ENCODE data around the gene TXNRD1. TPM values are rescaled to one million over a fixed set of nuclear protein-coding genes. Genes with fewer than 3 reads are reported as not detected.

The TXNRD1 gene
- total and polyA plus RNA-seq, 8 donors: 8.1 to 29.1 (median 15.9) TPM

DNA sequence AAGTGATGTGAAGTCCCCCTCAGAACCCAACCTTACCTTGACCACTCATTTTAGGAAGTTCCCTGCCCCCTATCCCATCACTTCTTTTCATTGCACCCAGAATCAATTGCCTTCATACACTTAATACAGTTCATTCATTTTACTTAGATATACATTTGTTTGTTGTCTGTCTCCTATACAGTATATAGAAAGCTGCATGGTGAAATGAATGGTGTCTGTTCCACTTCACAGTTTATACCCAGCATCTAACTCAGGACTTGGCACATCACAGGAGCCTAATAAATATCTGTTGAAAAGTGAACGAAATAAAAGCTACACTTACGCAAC lies 38.3 kb upstream of the TXNRD1 start:
- Histone ChIP-seq H3K9me3 (no peaks in the 10 kb centered on the region), H3K27ac (peak overlapping the region in 1 of 4 donors; percentile 34), H3K4me1 (peaks cover 0 to 15% (median 0%) of the 10 kb centered on the region in 3 donors), H3K4me3 (no peak overlapping the region), H3K36me3 (no peaks in the 10 kb centered on the region), H3K27me3 (no peaks in the 10 kb centered on the region)
- ATAC-seq (no peak), DNase-seq (no peak), FAIRE-seq (no peak)
- 52 to 65% methylated on average over 2 of the region's 2 CpGs for WGBS, 2 donors
- intact Hi-C loops (cut with DNase I): no loop called here
- TF ChIP-seq CTCF (IDR thresholded peaks at IDR 0.05): no peak

DNA sequence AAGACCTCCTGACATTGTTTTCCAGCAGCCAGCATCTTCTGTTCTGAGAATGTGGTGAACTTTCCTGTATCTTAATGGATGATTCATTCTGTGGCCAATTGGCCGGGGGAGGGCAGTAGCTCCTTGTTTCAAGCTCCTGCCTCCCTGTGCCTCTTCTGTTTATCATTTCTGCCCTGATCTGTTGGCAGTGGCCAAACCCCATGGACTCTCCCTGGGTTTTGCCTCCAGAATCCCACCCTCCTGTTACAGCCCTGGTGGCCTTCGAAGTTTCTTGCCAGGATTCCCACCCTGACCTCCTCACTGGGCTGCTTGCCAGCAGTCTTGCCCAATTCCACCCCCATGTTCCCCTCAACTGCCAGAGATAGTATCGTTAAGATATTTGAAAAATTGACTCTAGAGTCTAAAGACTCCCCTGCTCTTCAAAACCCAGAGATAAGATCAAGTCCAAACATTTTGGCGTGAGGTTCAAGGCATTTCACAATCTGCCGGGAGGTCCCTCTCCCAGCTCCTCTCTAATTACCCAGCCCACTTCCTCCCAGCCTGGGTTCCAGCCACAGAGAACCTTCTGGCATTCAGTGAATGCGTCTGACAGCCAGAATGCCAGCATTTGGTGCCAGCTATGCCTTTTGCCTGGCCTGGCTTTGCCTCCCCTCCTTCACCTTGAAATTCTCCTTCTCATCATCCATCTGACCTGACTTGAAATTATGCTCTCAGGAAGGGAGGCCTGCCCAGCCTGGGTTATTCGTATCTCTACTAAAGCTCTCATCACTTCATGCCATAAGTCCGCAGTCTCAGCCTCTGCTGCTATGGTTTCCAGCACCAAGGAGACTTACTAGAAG lies 37.7 kb upstream of the TXNRD1 start:
- Histone ChIP-seq H3K9me3 (no peaks in the 10 kb centered on the region), H3K4me1 (peaks cover 0 to 19% (median 0%) of the 10 kb centered on the region in 3 donors), H3K4me3 (no peak overlapping the region), H3K36me3 (no peaks in the 10 kb centered on the region), H3K27ac (peak overlapping the region in 1 of 4 donors; percentile 34), H3K27me3 (no peaks in the 10 kb centered on the region)
- ATAC-seq: peak in 3 of 4 donors; percentile 45 to 71 (median 50)
- peak in 2 of 6 donors; percentile 36 to 40 for DNase-seq
- no peak for FAIRE-seq
- no peak for TF ChIP-seq CTCF (IDR thresholded peaks at IDR 0.05)
- WGBS, 2 donors: 49 to 63% methylated on average over 7 to 8 of the region's 8 CpGs
- intact Hi-C loops (cut with DNase I): no loop called here

GRCh38 chr12:104180374-104180773 lies 35.2 kb upstream of the TXNRD1 start:
- Histone ChIP-seq H3K36me3 (no peaks in the 10 kb centered on the region), H3K4me1 (peaks cover 0 to 20% (median 0%) of the 10 kb centered on the region in 3 donors), H3K27me3 (no peaks in the 10 kb centered on the region), H3K4me3 (no peak overlapping the region), H3K9me3 (no peaks in the 10 kb centered on the region), H3K27ac (no peak overlapping the region)
- DNase-seq (no peak), ATAC-seq (no peak), FAIRE-seq (no peak)
- TF ChIP-seq CTCF (IDR thresholded peaks at IDR 0.05): no peak
- intact Hi-C loops (cut with DNase I): no loop called here
- WGBS, 2 donors: 87% methylated on average over 5 of the region's 5 CpGs

- FAIRE-seq (no peak), DNase-seq (no peak), ATAC-seq (peak in 2 of 4 donors; percentile 4 to 7)
- H3K27me3 ChIP-seq: no peaks in the 10 kb centered on the region
- H3K4me3 ChIP-seq: no peak overlapping the region
- H3K4me1 ChIP-seq: peaks cover 0 to 20% (median 0%) of the 10 kb centered on the region in 3 donors
- intact Hi-C loops (cut with DNase I): no loop called here
- H3K36me3 ChIP-seq: no peaks in the 10 kb centered on the region
- no peaks in the 10 kb centered on the region for H3K9me3 ChIP-seq
- H3K27ac ChIP-seq: no peak overlapping the region
- no peak for TF ChIP-seq CTCF (IDR thresholded peaks at IDR 0.05)
- WGBS, 2 donors: 50 to 57% methylated on average over 4 of the region's 4 CpGs
These were observed 34.3 kb upstream of the TXNRD1 start for GRCh38 chr12:104181313-104181712.

- no peak for FAIRE-seq
- Histone ChIP-seq H3K4me3 (no peak overlapping the region), H3K27me3 (no peaks in the 10 kb centered on the region), H3K9me3 (no peaks in the 10 kb centered on the region), H3K36me3 (no peaks in the 10 kb centered on the region), H3K27ac (peak overlapping the region in 3 of 4 donors; percentile 29 to 57 (median 50)), H3K4me1 (peaks cover 0 to 20% (median 0%) of the 10 kb centered on the region in 3 donors)
- intact Hi-C loops (cut with DNase I): no loop called here
- 34 to 42% methylated on average over 4 of the region's 4 CpGs for WGBS, 2 donors
- TF ChIP-seq CTCF (IDR thresholded peaks at IDR 0.05): no peak
- peak; percentile 66 to 85 (median 83) for DNase-seq
- ATAC-seq: peak; percentile 84 to 90 (median 86)
These were observed 33.4 kb upstream of the TXNRD1 start for GRCh38 chr12:104182144-104182543.

Data from pancreas (tissue), 10 donors.